AG04450 (cell line): ENCODE measurements around the gene CSF3R. TPM values are rescaled to one million over a fixed set of nuclear protein-coding genes. Genes with fewer than 3 reads are reported as not detected.

Source experiments
- CTCF ChIA-PET: fragments of 300-600, 350-600 bp; formaldehyde crosslinking; extraction: SDS; loops from one replicate; lab custom pipeline; 2022; ENCODE audit warnings: antibody characterized with exemption, inconsistent platforms; lab: Charles Lee
- POLR2A ChIA-PET: fragments of 350-600 bp; formaldehyde crosslinking; extraction: SDS; loops from one replicate; lab custom pipeline; 2021; ENCODE audit warnings: antibody characterized with exemption, inconsistent platforms; lab: Yijun Ruan, JAX
- DNase-seq: peaks from one replicate; pipeline ENCODE4 v3.0.0-alpha.2; 2011; ENCODE audit warnings: low read depth, low spot score
- H3K27ac ChIP-seq: one replicate; pipeline ENCODE4 v1.5.1; 2012; ENCODE audit warnings: low read depth, low read length, control low read depth
- H3K27me3 ChIP-seq: one replicate; pipeline ENCODE4 v1.6.0; 2012; ENCODE audit warnings: low read length; ENCODE audit not compliant: control insufficient read depth, insufficient read depth
- H3K4me3 ChIP-seq: 2 replicates; pipeline ENCODE4 v1.5.1; 2011; ENCODE audit warnings: mild to moderate bottlenecking, low read depth, low read length, control low read depth
- H3K9me3 ChIP-seq: 2 replicates; pipeline ENCODE4 v1.5.1; 2012; ENCODE audit warnings: low read length; ENCODE audit not compliant: control insufficient read depth, insufficient read depth
- CTCF ChIP-seq: IDR thresholded peaks from 2 replicates; pipeline ENCODE4 v1.5.1; 2011; ENCODE audit warnings: low read depth, low read length, control low read depth, inconsistent platforms
- polyA plus RNA-seq: library from polyadenylated mRNA; depleted of rRNA; stranded (reverse); fragments of >200 nt; gene quantifications from 2 replicates; pipeline ENCODE4 v1.2.3, GENCODE V29; 2011

CSF3R gene
- polyA plus RNA-seq, 1 experiment: not detected

GRCh38 chr1:36517011-36517771, 34.5 kb upstream of the CSF3R start:
- ChIA-PET CTCF (interaction anchor here (0.6 to 3.3 kb wide), 22 partner anchors 8 to 1167 kb away, joined by 3 to 17 read pairs (median 4); partner anchors contain the start of gene OSCP1), POLR2A (no interaction called here)
- TF ChIP-seq CTCF: no peak
- H3K4me3 ChIP-seq: no peak overlapping the region
- H3K27me3 ChIP-seq: peaks cover 2% of the 10 kb centered on the region
- DNase-seq: no peak
- no peak overlapping the region for H3K27ac ChIP-seq
- no peaks in the 10 kb centered on the region for H3K9me3 ChIP-seq

- H3K4me3 ChIP-seq: no peak overlapping the region
- DNase-seq: no peak
- POLR2A ChIA-PET: interaction anchor here (0.9 kb wide), 1 partner anchor 918 kb away, joined by 3 read pairs; no protein-coding TSS in a partner anchor
- H3K9me3 ChIP-seq: no peaks in the 10 kb centered on the region
- peak; percentile 85 for TF ChIP-seq CTCF
- CTCF ChIA-PET: interaction anchor here (0.6 to 3.3 kb wide), 24 partner anchors 9 to 1168 kb away, joined by 3 to 17 read pairs (median 4); partner anchors contain the start of gene OSCP1
- no peak overlapping the region for H3K27ac ChIP-seq
- peaks cover 2% of the 10 kb centered on the region for H3K27me3 ChIP-seq
These were observed 33.8 kb upstream of the CSF3R start for GRCh38 chr1:36516372-36517010.

GRCh38 chr1:36515315-36516138, 32.8 kb upstream of the CSF3R start:
- H3K27me3 ChIP-seq: peaks cover 2% of the 10 kb centered on the region
- POLR2A ChIA-PET: interaction anchor here (0.9 kb wide), 1 partner anchor 919 kb away, joined by 3 read pairs; no protein-coding TSS in a partner anchor
- no peak for TF ChIP-seq CTCF
- H3K4me3 ChIP-seq: no peak overlapping the region
- no peak overlapping the region for H3K27ac ChIP-seq
- DNase-seq: no peak
- no peaks in the 10 kb centered on the region for H3K9me3 ChIP-seq
- CTCF ChIA-PET: interaction anchor here (0.6 to 3.3 kb wide), 21 partner anchors 9 to 1169 kb away, joined by 3 to 17 read pairs (median 5); partner anchors contain the start of gene OSCP1

- no peak overlapping the region for H3K27ac ChIP-seq
- CTCF ChIA-PET: interaction anchor here (0.5 to 2.5 kb wide), 3 partner anchors 12 to 404 kb away, joined by 3 to 13 read pairs (median 4); no protein-coding TSS in a partner anchor
These were observed 31.8 kb upstream of the CSF3R start for GRCh38 chr1:36514501-36514900.

More at GRCh38 chr1:36514501-36514900, 31.8 kb upstream of the CSF3R start:
- DNase-seq: no peak
- Histone ChIP-seq H3K9me3 (no peaks in the 10 kb centered on the region), H3K4me3 (no peak overlapping the region), H3K27me3 (peaks cover 2% of the 10 kb centered on the region)
- POLR2A ChIA-PET: no interaction called here
- no peak for TF ChIP-seq CTCF
